ENCODE measurements around the gene DHRS9.

GRCh38 chr2:169139993-169140767 lies 70.8 kb downstream of the DHRS9 start:
- TF ChIP-seq CTCF (IDR thresholded peaks at IDR 0.05) (no peak), POLR2AphosphoS5 (IDR thresholded peaks at IDR 0.05) (no peak)
